Trophoblast cell (in vitro differentiated cells and primary cell): ENCODE data around the gene SMARCB1.

Source experiments
- DNase-seq, 2 donors: peaks; one replicate each; pipeline ENCODE4 v3.0.0-alpha.2; 2016
- H2AFZ ChIP-seq: 2 replicates; pipeline ENCODE4 v1.6.1; 2013; ENCODE audit warnings: low read length, moderate library complexity, mild to moderate bottlenecking; ENCODE audit not compliant: insufficient read depth, poor library complexity
- H2AK5ac ChIP-seq: 2 replicates; pipeline ENCODE4 v1.6.1; 2013; ENCODE audit warnings: mild to moderate bottlenecking, low read length
- H2BK120ac ChIP-seq: 2 replicates; pipeline ENCODE4 v1.6.1; 2013; ENCODE audit warnings: low read length, mild to moderate bottlenecking, moderate library complexity; ENCODE audit not compliant: insufficient read depth, poor library complexity
- H2BK12ac ChIP-seq: 2 replicates; pipeline ENCODE4 v1.6.1; 2013; ENCODE audit warnings: mild to moderate bottlenecking, low read length, moderate library complexity
- H2BK5ac ChIP-seq: 2 replicates; pipeline ENCODE4 v1.6.1; 2013; ENCODE audit warnings: low read length, low read depth, moderate library complexity, mild to moderate bottlenecking; ENCODE audit not compliant: poor library complexity
- H3K14ac ChIP-seq: 2 replicates; pipeline ENCODE4 v1.6.1; 2013; ENCODE audit warnings: mild to moderate bottlenecking, low read length
- H3K18ac ChIP-seq: 2 replicates; pipeline ENCODE4 v1.6.1; 2013; ENCODE audit warnings: mild to moderate bottlenecking, low read length
- H3K23ac ChIP-seq: 2 replicates; pipeline ENCODE4 v1.6.1; 2013; ENCODE audit warnings: low read length
- H3K27ac ChIP-seq: 2 replicates; pipeline ENCODE4 v1.5.1; 2013; ENCODE audit warnings: low read depth, mild to moderate bottlenecking, inconsistent platforms, low read length, moderate library complexity
- H3K27me3 ChIP-seq: 2 replicates; pipeline ENCODE4 v1.6.1; 2013; ENCODE audit warnings: inconsistent platforms, mild to moderate bottlenecking, low read length, moderate library complexity; ENCODE audit not compliant: insufficient read depth
- H3K36me3 ChIP-seq, 2 experiments: 1 replicate in 1 of 2; 2 replicates in 1 of 2; pipeline ENCODE4 v1.6.1; 2013; ENCODE audit warnings: low read length in 2 of 2, mild to moderate bottlenecking in 2 of 2, moderate library complexity in 1 of 2; ENCODE audit not compliant: insufficient read depth in 2 of 2, control insufficient read depth in 1 of 2
- H3K4ac ChIP-seq: 2 replicates; pipeline ENCODE4 v1.6.1; 2013; ENCODE audit warnings: low read depth, mild to moderate bottlenecking, low read length, moderate library complexity
- H3K4me1 ChIP-seq, 2 experiments: 1 replicate in 1 of 2; 2 replicates in 1 of 2; pipeline ENCODE4 v1.6.1; 2013; ENCODE audit warnings: low read length in 2 of 2, mild to moderate bottlenecking in 2 of 2, moderate library complexity in 1 of 2; ENCODE audit not compliant: insufficient read depth in 2 of 2, control insufficient read depth in 1 of 2
- H3K4me2 ChIP-seq: 2 replicates; pipeline ENCODE4 v1.6.1; 2013; ENCODE audit warnings: inconsistent platforms, mild to moderate bottlenecking, low read length, moderate library complexity
- H3K4me3 ChIP-seq: 2 replicates; pipeline ENCODE4 v1.5.1; 2013; ENCODE audit warnings: mild to moderate bottlenecking, low read depth, low read length, inconsistent platforms
- H3K79me1 ChIP-seq: one replicate; pipeline ENCODE4 v1.6.1; 2013; ENCODE audit warnings: low read length
- H3K79me2 ChIP-seq: 2 replicates; pipeline ENCODE4 v1.6.1; 2013; ENCODE audit warnings: low read length, mild to moderate bottlenecking; ENCODE audit not compliant: control insufficient read depth, insufficient read depth, poor library complexity
- H3K9ac ChIP-seq: 2 replicates; pipeline ENCODE4 v1.6.1; 2013; ENCODE audit warnings: mild to moderate bottlenecking, low read length
- H3K9me3 ChIP-seq: 2 replicates; pipeline ENCODE4 v1.6.1; 2013; ENCODE audit warnings: low read depth, mild to moderate bottlenecking, control low read depth, inconsistent platforms, low read length; ENCODE audit not compliant: insufficient read depth
- H4K12ac ChIP-seq: 2 replicates; pipeline ENCODE4 v1.6.1; 2013; ENCODE audit warnings: low read depth, mild to moderate bottlenecking, low read length, moderate library complexity
- H4K8ac ChIP-seq: 2 replicates; pipeline ENCODE4 v1.6.1; 2013; ENCODE audit warnings: low read depth, mild to moderate bottlenecking, low read length, moderate library complexity
- H4K91ac ChIP-seq: one replicate; pipeline ENCODE4 v1.6.1; 2013; ENCODE audit warnings: low read depth, mild to moderate bottlenecking, low read length, moderate library complexity
- WGBS: extraction: QIAGEN DNeasy Blood & Tissue Kit; methylation state at CpG from one replicate; pipeline ENCODE4 v1.1.7; 2013; ENCODE audit warnings: missing lambda C conversion rate; ENCODE audit not compliant: insufficient read length, insufficient coverage; ENCODE audit errors: extremely low coverage; 5-methylcytosine and 5-hydroxymethylcytosine counted together

Gene SMARCB1

DNA sequence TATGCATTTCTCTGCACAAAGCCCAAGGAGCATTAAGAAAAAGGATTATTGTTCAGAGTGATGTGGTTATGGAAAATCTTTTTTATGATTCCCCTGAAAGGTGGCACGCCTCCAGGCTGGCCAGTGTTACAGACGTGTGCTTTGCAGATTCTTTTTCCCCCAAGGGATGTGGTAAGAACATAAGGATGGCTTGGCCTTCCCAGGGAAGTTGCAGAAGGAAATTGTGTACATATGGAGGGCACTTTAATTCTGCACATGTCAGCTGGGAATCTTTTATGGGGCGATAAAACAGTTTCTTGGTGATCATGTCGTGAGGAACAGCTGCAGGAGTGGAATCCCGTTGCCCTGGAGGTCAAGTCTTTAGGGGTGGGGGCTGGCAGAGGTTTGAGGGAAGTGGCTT lies 9.7 kb downstream of the SMARCB1 start:
- H2BK120ac ChIP-seq: no peak overlapping the region
- no peak overlapping the region for H4K8ac ChIP-seq
- no peak overlapping the region for H3K27ac ChIP-seq
- no peak overlapping the region for H2BK5ac ChIP-seq
- no peak for DNase-seq
- H3K79me2 ChIP-seq: no peaks in the 10 kb centered on the region
- no peaks in the 10 kb centered on the region for H3K27me3 ChIP-seq
- H3K23ac ChIP-seq: no peak overlapping the region
- no peak overlapping the region for H3K9ac ChIP-seq
- H3K4me2 ChIP-seq: no peak overlapping the region
- H2BK12ac ChIP-seq: no peak overlapping the region
- H3K4ac ChIP-seq: no peak overlapping the region
- H2AK5ac ChIP-seq: no peak overlapping the region
- no peak overlapping the region for H3K4me3 ChIP-seq
- H3K9me3 ChIP-seq: peaks cover under 1% of the 10 kb centered on the region
- H4K91ac ChIP-seq: no peak overlapping the region
- no peaks in the 10 kb centered on the region for H3K4me1 ChIP-seq
- H3K79me1 ChIP-seq: no peaks in the 10 kb centered on the region
- peaks cover 64 to 73% of the 10 kb centered on the region in 2 experiments for H3K36me3 ChIP-seq
- H3K18ac ChIP-seq: no peak overlapping the region
- WGBS: no CpG with 5 or more reads among the region's 5 CpGs
- H2AFZ ChIP-seq: no peak overlapping the region
- no peak overlapping the region for H4K12ac ChIP-seq
- no peak overlapping the region for H3K14ac ChIP-seq

DNA sequence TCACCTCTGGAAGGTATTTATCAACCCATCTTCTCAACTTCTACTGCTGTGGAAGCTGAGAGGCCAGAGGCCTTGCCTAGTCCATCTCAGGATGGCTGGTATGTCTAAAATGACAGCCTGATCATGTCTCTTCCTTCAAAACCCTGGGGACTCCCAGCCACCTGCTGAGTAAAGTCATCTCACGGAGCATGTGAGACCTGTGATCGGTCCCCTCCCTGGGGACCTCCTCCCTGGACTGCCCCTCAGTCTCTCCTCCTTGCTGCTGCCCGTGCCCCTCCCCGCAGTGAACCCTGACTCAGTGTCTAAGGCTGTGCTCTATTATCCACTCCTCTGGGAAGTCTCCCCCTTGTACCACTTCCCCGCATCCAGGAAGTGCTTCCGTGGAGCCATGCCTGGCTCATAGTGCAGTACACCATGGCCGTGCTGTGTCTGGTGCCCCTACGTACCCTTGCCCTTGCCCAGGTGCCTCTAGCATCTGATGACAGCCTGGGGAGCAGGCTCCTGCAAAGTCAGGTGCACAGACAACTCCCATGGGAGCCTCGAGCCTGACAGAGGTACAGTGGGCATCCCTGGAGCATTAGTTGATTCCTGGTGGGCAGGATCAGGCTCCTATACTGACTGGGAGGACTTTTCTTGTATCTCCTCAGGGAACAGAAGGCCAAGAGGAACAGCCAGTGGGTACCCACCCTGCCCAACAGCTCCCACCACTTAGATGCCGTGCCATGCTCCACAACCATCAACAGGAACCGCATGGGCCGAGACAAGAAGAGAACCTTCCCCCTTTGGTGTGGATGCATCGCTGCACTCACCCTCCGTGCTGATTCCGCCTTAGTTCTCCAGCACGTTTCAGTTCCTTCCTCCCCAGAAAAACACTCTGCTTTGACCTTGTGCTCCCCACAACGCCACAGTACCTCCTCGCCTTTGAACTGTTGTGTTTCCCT lies 13.8 kb downstream of the SMARCB1 start:
- no peak overlapping the region for H4K8ac ChIP-seq
- H3K27ac ChIP-seq: no peak overlapping the region
- no peak overlapping the region for H2BK5ac ChIP-seq
- H2AFZ ChIP-seq: no peak overlapping the region
- no peaks in the 10 kb centered on the region for H3K79me1 ChIP-seq
- no peak overlapping the region for H3K4me2 ChIP-seq
- no peak overlapping the region for H2BK12ac ChIP-seq
- no peaks in the 10 kb centered on the region for H3K27me3 ChIP-seq
- WGBS: no CpG with 5 or more reads among the region's 18 CpGs
- H2BK120ac ChIP-seq: no peak overlapping the region
- H4K91ac ChIP-seq: no peak overlapping the region
- no peaks in the 10 kb centered on the region for H3K4me1 ChIP-seq
- H3K9me3 ChIP-seq: peaks cover 1% of the 10 kb centered on the region
- no peak overlapping the region for H3K18ac ChIP-seq
- H3K4ac ChIP-seq: no peak overlapping the region
- H4K12ac ChIP-seq: peak overlapping the region; percentile 6
- no peak overlapping the region for H3K4me3 ChIP-seq
- no peak overlapping the region for H3K23ac ChIP-seq
- no peak overlapping the region for H3K9ac ChIP-seq
- no peak for DNase-seq
- no peak overlapping the region for H3K14ac ChIP-seq
- H2AK5ac ChIP-seq: no peak overlapping the region
- peaks cover 62 to 74% of the 10 kb centered on the region in 2 experiments for H3K36me3 ChIP-seq
- H3K79me2 ChIP-seq: no peaks in the 10 kb centered on the region

DNA sequence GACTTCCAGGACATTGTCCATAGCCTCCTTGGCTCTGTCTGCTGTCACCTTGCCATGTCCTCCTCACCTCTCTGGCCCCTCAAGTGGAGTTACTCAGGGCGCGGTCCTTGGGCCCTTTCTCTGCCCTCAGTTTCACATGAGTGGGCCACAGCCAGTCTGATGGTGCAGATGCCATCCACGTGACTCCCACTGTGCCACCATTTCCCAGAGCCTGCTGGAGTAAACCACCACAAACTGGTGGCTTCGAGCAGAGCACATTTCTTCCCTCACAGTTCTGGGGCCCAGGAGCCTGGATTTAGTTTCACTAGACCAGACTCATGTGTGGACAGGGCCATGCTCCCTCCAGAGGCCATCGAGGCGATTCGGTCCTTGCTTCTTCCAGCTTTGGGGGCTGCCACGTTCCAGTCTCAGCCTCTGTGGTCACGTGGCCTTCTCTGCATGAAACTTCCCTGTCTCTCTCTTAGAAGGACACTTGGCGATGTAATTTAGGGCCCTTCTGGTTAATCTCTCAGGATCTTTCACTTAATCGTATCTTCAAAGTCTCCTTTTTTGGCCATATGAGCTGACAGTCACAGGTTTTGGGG lies 14.6 kb downstream of the SMARCB1 start:
- Histone ChIP-seq H4K8ac (no peak overlapping the region), H3K18ac (no peak overlapping the region), H3K4me1 (no peaks in the 10 kb centered on the region), H2AK5ac (no peak overlapping the region), H2BK120ac (no peak overlapping the region), H3K79me1 (no peaks in the 10 kb centered on the region), H2BK5ac (no peak overlapping the region), H3K27me3 (no peaks in the 10 kb centered on the region), H3K36me3 (peaks cover 64 to 75% of the 10 kb centered on the region in 2 experiments), H3K9me3 (peaks cover 1% of the 10 kb centered on the region), H3K4ac (no peak overlapping the region), H3K9ac (no peak overlapping the region), H3K27ac (no peak overlapping the region), H3K4me3 (no peak overlapping the region), H4K91ac (no peak overlapping the region), H2BK12ac (no peak overlapping the region), H2AFZ (no peak overlapping the region), H4K12ac (no peak overlapping the region), H3K14ac (no peak overlapping the region), H3K79me2 (no peaks in the 10 kb centered on the region), H3K4me2 (no peak overlapping the region), H3K23ac (no peak overlapping the region)
- no CpG with 5 or more reads among the region's 11 CpGs for WGBS
- no peak for DNase-seq

DNA sequence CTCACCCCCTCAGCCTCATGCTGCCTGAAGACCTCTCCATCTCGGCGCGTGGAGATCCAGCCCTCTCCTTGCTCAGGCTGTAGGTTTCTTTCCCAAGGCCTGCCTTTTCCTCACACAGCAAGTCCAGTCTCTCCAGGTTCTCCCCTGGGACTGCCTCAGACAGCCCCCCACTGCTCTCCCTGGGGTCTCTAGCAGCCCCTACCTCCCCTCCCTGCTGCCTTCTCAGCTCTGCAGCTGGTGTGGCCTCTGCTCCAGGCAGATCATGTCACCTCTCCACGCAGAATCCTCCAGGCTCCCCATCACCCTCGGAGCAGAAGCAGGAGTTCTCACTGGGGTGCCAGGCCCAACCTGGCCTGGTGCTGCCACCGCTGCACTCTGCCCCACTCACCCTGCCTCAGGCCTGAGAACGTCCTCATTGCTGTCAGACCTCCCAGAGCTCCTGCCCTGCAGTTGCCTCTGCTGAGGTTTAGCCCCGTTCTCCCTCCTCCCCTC lies 15.2 kb downstream of the SMARCB1 start:
- H2BK12ac ChIP-seq: no peak overlapping the region
- H2BK120ac ChIP-seq: no peak overlapping the region
- no peak overlapping the region for H3K23ac ChIP-seq
- no peaks in the 10 kb centered on the region for H3K27me3 ChIP-seq
- no peak overlapping the region for H4K8ac ChIP-seq
- peaks cover 59 to 76% of the 10 kb centered on the region in 2 experiments for H3K36me3 ChIP-seq
- H3K79me2 ChIP-seq: no peaks in the 10 kb centered on the region
- DNase-seq: no peak
- no peak overlapping the region for H4K91ac ChIP-seq
- WGBS: no CpG with 5 or more reads among the region's 8 CpGs
- no peaks in the 10 kb centered on the region for H3K4me1 ChIP-seq
- no peak overlapping the region for H2BK5ac ChIP-seq
- H3K4me2 ChIP-seq: no peak overlapping the region
- H3K9ac ChIP-seq: no peak overlapping the region
- H3K14ac ChIP-seq: no peak overlapping the region
- no peak overlapping the region for H3K4ac ChIP-seq
- no peaks in the 10 kb centered on the region for H3K79me1 ChIP-seq
- no peak overlapping the region for H3K4me3 ChIP-seq
- no peak overlapping the region for H2AK5ac ChIP-seq
- H3K27ac ChIP-seq: no peak overlapping the region
- no peak overlapping the region for H4K12ac ChIP-seq
- no peak overlapping the region for H2AFZ ChIP-seq
- H3K9me3 ChIP-seq: peaks cover 1% of the 10 kb centered on the region
- H3K18ac ChIP-seq: no peak overlapping the region
